Measurements from ENCODE around the gene FBXL4. TPM values are rescaled to one million over a fixed set of nuclear protein-coding genes. Genes with fewer than 3 reads are reported as not detected.

Gene FBXL4
- polyA plus RNA-seq, 3 donors from 2014 or later, result 2.9 to 8.6 (median 4.6) TPM

DNA sequence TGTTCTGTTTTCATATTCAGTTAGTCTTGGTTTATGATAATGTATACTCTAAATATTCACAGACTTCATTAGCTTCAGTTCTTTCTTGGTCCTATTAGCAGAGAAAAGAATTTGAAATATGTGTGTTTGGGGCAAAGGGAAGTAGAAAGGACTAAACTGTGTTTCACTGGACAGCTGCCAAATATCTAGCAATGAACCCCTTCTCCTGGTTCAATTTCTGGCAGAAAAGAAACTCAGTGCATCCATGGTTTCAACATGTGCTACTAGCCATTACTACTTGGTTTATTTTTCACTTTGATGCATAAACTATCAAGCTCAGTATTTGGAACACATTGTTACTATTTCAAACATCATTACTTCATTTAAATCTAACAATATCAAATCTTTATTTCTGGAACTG, 43.6 kb downstream of the FBXL4 start:
- no peak for DNase-seq
- Mint-ChIP-seq H3K4me1 (no peaks in the 10 kb centered on the region), H3K4me3 (no peak overlapping the region), H3K27ac (no peak overlapping the region), H3K9me3 (peaks cover 0 to 1% (median 0%) of the 10 kb centered on the region in 6 donors), H3K36me3 (peaks cover 35 to 56% (median 49%) of the 10 kb centered on the region in 3 donors), H3K27me3 (ENCODE audit: low read depth in 3 of 3) (no peaks in the 10 kb centered on the region)

DNA sequence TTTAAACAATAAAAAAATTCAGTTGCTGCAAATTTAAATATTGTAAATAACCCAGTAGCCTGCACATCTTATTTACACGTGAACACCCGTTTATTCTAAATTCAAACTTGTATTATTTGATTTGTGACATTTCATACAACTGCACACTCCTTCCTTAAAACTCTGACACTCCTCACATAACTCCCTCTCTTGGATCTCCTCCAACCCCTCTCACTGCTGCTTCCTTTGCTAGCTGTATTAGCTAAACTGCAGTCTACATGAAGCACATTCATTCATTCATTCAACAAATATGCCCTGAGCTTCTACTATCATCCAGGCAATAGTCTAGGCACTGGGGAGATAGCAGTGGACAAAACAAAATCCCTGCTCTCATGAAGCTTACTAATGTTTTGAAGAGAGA, 47.0 kb downstream of the FBXL4 start:
- Mint-ChIP-seq H3K27me3 (ENCODE audit: low read depth in 3 of 3) (no peaks in the 10 kb centered on the region), H3K27ac (no peak overlapping the region), H3K9me3 (peaks cover 0 to 3% (median 0%) of the 10 kb centered on the region in 6 donors), H3K4me3 (no peak overlapping the region), H3K4me1 (peaks cover 1 to 6% of the 10 kb centered on the region in 2 donors), H3K36me3 (peaks cover 34 to 54% (median 47%) of the 10 kb centered on the region in 3 donors)
- no peak for DNase-seq

DNA sequence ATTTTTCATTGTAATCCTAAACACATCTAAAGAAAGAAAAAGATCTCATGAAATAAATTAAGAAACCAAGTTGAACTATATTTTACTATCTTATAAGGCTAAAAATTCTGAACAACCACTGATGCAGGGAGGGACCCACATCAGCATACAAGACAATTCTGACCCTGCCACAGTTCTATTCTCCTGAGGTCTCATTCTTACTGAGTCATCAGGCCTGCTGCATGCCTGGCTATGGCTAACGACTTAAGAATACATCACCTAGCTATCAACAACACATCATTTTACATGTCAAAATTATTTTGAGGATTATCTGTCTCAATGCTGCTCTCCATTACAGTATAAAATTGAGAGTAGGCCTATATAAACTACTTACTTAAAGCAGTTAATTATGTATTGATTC, 52.9 kb downstream of the FBXL4 start:
- peaks cover 0 to 3% (median 0%) of the 10 kb centered on the region in 6 donors for H3K9me3 Mint-ChIP-seq
- no peaks in the 10 kb centered on the region for H3K27me3 Mint-ChIP-seq (ENCODE audit: low read depth in 3 of 3)
- peaks cover 1 to 6% of the 10 kb centered on the region in 2 donors for H3K4me1 Mint-ChIP-seq
- peaks cover 24 to 36% (median 28%) of the 10 kb centered on the region in 3 donors for H3K36me3 Mint-ChIP-seq
- no peak overlapping the region for H3K27ac Mint-ChIP-seq
- H3K4me3 Mint-ChIP-seq, result no peak overlapping the region
- DNase-seq, result no peak

DNA sequence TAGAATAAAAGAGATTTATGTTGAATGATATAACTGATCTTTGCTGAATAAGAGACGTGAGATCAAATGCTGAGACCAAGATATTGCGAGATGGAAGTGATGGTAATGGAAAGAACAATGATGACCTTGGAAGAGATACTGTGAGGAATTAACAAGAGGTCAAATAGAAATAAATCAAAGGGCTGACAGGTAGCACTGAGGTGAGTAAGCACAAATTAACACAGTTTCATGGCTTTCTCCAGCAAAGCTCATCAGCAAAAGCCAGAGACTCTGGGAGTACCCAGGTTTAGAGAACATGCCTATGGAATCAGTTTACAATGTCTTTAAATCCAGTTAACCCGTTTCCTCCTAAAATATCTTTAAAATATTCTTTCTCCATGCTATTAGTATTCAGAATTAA, 60.1 kb downstream of the FBXL4 start:
- no peaks in the 10 kb centered on the region for H3K4me1 Mint-ChIP-seq
- DNase-seq, result no peak
- H3K27me3 Mint-ChIP-seq (ENCODE audit: low read depth in 3 of 3), result no peaks in the 10 kb centered on the region
- peaks cover 12 to 30% (median 15%) of the 10 kb centered on the region in 3 donors for H3K36me3 Mint-ChIP-seq
- H3K27ac Mint-ChIP-seq, result no peak overlapping the region
- no peaks in the 10 kb centered on the region for H3K9me3 Mint-ChIP-seq
- H3K4me3 Mint-ChIP-seq, result no peak overlapping the region

DNA sequence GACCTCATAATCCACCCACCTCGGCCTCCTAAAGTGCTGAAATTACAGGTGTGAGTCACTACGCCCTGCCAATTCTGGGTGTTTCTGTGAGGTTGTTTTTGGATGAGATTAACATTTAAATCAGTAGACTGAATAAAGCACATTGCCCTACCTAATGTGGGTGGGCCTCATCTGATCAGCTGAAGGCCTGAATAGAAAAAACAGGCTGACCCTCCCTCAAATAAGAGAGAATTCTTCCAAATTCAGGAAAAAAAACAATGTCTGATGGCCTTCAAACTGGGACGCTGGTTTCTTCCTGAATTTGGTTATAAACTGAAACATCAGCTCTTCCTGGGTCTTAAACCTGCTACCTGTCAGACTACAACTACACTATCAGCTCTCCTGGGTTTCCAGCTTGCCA, 62.4 kb downstream of the FBXL4 start:
- Mint-ChIP-seq H3K36me3 (peaks cover 14 to 25% (median 21%) of the 10 kb centered on the region in 3 donors), H3K27me3 (ENCODE audit: low read depth in 3 of 3) (no peaks in the 10 kb centered on the region), H3K27ac (no peak overlapping the region), H3K4me3 (no peak overlapping the region), H3K9me3 (no peaks in the 10 kb centered on the region), H3K4me1 (peaks cover 0 to 7% of the 10 kb centered on the region in 2 donors)
- no peak for DNase-seq

DNA sequence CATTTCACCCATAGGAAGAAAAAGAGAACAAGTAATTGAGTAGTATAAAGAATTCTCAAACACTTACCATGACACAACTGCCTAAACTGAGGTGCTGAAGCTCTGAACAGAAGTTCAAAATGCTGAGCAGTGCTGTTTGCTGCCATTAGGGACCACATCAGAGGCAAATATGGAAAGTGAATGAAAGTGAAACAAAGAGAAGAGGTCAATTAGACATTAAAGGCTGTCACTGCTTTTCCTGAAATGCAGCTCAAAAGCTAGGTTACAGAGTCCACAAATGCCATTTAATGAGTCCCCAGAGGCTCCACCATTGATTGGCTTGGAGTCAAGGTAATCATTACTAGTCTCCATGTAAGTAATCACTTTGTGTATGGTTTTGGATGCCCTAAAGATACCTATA, 67.3 kb downstream of the FBXL4 start:
- peak overlapping the region in 1 of 6 donors; percentile 64 for H3K27ac Mint-ChIP-seq
- no peak for DNase-seq
- H3K36me3 Mint-ChIP-seq, result peaks cover 16 to 28% (median 20%) of the 10 kb centered on the region in 3 donors

DNA sequence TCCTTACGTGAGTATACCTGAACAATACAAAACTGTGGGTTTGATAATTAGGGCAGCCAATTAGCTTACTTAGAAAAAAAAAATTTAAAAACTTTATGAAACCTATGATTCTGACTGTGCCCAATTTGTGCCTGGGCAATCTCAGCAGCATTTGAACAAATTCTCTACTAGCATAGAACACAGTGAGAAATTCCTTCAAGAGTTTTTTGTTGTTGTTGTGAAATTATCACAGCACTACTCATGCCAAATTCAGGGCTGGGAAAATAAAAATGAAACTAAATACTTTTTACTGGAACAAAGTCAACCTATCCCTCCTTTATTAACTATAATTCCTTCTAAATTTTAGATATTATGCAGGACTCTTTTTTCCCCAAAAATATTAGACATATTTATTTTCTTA, 70.5 kb downstream of the FBXL4 start:
- H3K27ac Mint-ChIP-seq, result no peak overlapping the region
- peaks cover 16 to 27% (median 21%) of the 10 kb centered on the region in 3 donors for H3K36me3 Mint-ChIP-seq
- H3K4me1 Mint-ChIP-seq, result peaks cover 0 to 9% of the 10 kb centered on the region in 2 donors
- DNase-seq, result no peak
- no peaks in the 10 kb centered on the region for H3K27me3 Mint-ChIP-seq (ENCODE audit: low read depth in 3 of 3)
- no peaks in the 10 kb centered on the region for H3K9me3 Mint-ChIP-seq
- H3K4me3 Mint-ChIP-seq, result no peak overlapping the region

More for the DNA sequence above, 67.3 kb downstream of the FBXL4 start:
- H3K9me3 Mint-ChIP-seq, result no peaks in the 10 kb centered on the region
- no peaks in the 10 kb centered on the region for H3K27me3 Mint-ChIP-seq (ENCODE audit: low read depth in 3 of 3)
- peaks cover 0 to 9% of the 10 kb centered on the region in 2 donors for H3K4me1 Mint-ChIP-seq
- no peak overlapping the region for H3K4me3 Mint-ChIP-seq

DNA sequence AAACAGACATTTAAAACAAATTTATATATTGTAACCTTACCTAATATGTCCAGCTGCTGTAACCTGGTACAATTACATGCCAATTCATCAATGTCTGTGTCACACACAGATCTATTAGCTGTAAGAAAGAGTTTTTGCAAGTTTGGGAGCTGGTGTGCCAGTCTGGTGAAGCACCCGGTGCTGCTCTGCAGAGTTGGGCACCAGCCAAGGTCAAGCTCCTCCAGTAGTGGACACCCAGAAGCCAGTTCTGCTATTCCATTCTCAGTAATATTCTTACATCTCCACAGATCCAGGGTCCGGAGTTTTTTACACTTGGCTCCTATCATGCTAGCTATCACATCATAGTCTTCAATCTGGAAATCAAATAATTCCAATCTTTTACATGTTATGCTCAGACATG, 72.4 kb downstream of the FBXL4 start:
- H3K4me3 Mint-ChIP-seq, result no peak overlapping the region
- no peaks in the 10 kb centered on the region for H3K9me3 Mint-ChIP-seq
- peaks cover 0 to 3% of the 10 kb centered on the region in 2 donors for H3K4me1 Mint-ChIP-seq
- H3K27ac Mint-ChIP-seq, result no peak overlapping the region
- H3K27me3 Mint-ChIP-seq (ENCODE audit: low read depth in 3 of 3), result no peaks in the 10 kb centered on the region
- H3K36me3 Mint-ChIP-seq, result peaks cover 20 to 34% (median 22%) of the 10 kb centered on the region in 3 donors
- DNase-seq, result no peak

DNA sequence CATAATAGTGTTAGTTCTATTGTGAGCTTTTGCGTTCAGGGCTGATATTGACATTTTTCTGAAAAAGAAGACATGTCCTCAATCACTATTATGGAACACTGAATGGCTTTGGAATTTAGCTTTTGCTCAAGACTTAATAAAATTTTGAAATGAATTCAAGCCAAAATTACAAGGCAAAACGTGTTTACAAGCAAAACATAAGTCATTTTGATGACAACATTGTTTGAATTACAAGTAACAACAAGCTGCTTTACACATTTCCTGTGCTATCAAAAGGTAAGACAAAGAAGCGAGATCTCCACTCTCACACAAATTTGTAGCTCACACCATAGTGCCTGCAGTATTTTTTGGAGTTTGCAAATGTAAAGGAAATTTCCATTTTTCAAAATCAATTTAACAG, 75.9 kb downstream of the FBXL4 start:
- Mint-ChIP-seq H3K36me3 (peaks cover 13 to 25% (median 25%) of the 10 kb centered on the region in 3 donors), H3K4me1 (no peaks in the 10 kb centered on the region)

DNA sequence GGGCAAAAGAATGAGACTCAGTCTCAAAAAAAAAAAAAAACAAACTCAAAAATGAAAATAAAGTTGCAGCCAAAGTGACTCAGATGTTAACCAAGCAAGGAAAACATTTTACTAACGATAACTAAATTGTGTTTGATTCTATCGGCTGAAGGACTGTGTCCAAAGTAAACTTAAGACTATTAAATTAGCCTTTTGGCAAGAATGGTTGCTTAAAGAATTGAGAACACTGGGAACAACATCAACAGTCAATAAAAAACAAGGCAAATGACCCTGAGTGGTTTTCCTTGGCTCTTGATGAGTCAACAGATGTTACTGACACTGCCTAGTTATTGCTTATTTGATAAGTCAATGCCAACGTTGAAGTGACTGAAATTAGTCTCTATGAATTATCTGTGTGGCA, 76.7 kb downstream of the FBXL4 start:
- peaks cover 12 to 29% (median 23%) of the 10 kb centered on the region in 3 donors for H3K36me3 Mint-ChIP-seq
- H3K27ac Mint-ChIP-seq, result no peak overlapping the region
- no peak overlapping the region for H3K4me3 Mint-ChIP-seq
- H3K4me1 Mint-ChIP-seq, result no peaks in the 10 kb centered on the region
- no peak for DNase-seq
- H3K27me3 Mint-ChIP-seq (ENCODE audit: low read depth in 3 of 3), result no peaks in the 10 kb centered on the region
- peaks cover 0 to 4% (median 0%) of the 10 kb centered on the region in 6 donors for H3K9me3 Mint-ChIP-seq

More for the DNA sequence above, 75.9 kb downstream of the FBXL4 start:
- no peak for DNase-seq
- Mint-ChIP-seq H3K27me3 (ENCODE audit: low read depth in 3 of 3) (no peaks in the 10 kb centered on the region), H3K9me3 (no peaks in the 10 kb centered on the region), H3K27ac (no peak overlapping the region), H3K4me3 (no peak overlapping the region)

DNA sequence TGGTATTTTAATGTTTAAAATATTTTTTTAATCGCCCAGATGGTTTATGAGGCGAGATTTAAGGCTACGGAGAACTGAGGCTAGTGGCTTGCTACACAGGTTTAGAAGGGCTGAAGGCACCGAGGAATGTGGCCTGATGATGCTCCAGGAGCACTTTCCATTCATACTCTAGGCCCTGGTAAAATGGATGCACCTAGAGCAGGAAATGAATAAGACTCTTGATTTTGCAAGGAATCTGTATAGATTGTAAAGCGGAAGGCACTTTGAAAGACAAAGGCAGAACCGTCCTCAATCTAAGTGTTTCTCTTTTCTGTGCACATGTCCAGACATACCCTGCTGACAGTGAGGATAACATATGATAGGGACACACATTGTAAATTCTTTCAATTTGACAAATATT, 83.2 kb downstream of the FBXL4 start:
- peaks cover 0 to 5% (median 0%) of the 10 kb centered on the region in 6 donors for H3K9me3 Mint-ChIP-seq
- H3K4me1 Mint-ChIP-seq, result no peaks in the 10 kb centered on the region
- H3K4me3 Mint-ChIP-seq, result no peak overlapping the region
- DNase-seq, result no peak
- no peak overlapping the region for H3K27ac Mint-ChIP-seq
- H3K27me3 Mint-ChIP-seq (ENCODE audit: low read depth in 3 of 3), result no peaks in the 10 kb centered on the region
- peaks cover 6 to 17% (median 13%) of the 10 kb centered on the region in 3 donors for H3K36me3 Mint-ChIP-seq

DNA sequence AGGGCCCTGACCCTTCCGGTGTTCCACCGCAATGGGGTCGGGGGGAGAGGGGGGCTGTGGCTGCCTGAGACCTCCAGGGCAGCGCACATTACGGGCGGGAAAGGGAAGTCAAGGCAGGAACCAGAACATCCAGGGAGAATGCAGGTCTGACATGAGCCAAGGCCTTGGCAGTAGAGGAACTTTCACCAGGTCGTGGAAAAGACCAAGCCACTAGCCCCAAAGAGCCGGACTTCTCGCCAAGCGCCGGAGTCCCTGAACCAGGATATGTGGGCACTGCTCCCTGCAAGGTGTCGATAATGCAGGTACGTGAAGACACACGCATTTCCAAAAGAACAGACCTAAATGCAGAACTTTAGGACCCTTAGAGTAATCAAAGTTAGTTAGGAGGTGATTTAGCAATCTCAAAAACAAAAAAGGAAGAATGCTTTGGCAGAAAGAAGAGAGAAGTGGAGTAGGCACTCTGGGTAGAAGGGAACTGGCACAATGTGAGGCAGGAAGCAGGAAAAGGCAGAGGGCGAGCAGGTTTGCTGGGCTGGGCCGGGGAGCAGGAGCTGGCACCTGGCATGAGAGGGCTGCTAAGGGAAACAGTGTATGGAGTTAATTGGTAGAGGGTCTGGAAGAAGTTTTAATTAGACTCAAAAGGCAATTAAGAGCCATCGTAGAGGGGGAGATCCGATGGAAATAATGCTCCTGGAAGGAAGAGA, 99.1 kb downstream of the FBXL4 start:
- H3K36me3 Mint-ChIP-seq, result peaks cover 0 to 5% (median 0%) of the 10 kb centered on the region in 3 donors
- peaks cover 18 to 20% of the 10 kb centered on the region in 2 donors for H3K4me1 Mint-ChIP-seq
- no peak overlapping the region for H3K4me3 Mint-ChIP-seq
- DNase-seq, result no peak
- no peak overlapping the region for H3K27ac Mint-ChIP-seq
- peaks cover 0 to 12% (median 0%) of the 10 kb centered on the region in 6 donors for H3K9me3 Mint-ChIP-seq
- H3K27me3 Mint-ChIP-seq (ENCODE audit: low read depth in 3 of 3), result peaks cover 30 to 56% (median 31%) of the 10 kb centered on the region in 3 donors

DNA sequence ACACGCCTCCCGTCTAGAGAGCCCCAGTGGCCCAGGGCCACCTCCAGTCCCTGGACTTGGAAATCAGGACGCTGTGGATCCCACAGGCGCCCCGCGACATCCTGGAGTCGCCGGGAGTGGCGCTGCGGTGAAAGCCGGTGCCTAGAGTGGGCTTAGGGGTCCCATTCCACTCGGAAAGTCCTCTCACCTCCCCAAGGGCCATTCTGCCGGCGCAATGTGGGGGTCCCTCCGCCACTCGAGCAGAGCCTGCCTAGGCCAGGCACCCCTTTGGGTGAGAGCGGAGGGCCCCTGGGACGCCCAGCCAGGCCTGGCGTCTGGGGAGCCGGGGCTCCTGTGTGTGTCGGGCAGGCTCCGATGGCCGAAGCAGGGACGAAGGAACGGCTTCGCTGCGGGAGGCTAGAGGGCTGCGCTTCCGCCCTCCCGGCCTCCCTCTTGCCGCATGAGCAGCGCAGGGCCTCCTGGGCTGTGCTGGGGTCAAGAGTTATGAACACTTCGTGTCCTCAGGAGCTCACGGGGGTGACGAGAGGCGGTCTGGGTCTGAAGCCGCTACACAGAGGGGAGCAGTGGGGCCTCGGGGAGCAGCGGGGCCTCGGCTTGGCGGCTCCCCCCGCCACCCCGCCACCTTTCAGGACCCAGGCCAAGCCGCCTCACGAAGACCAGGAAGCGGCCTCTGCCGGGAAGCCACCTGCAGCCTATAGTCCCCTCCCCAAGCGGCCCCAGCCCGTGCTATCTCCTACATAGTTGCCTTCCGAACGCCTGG, 99.8 kb downstream of the FBXL4 start:
- Mint-ChIP-seq H3K27me3 (ENCODE audit: low read depth in 3 of 3) (peaks cover 32 to 60% (median 32%) of the 10 kb centered on the region in 3 donors), H3K36me3 (peaks cover 0 to 5% (median 0%) of the 10 kb centered on the region in 3 donors), H3K9me3 (peaks cover 0 to 12% (median 0%) of the 10 kb centered on the region in 6 donors), H3K4me1 (peaks cover 18 to 20% of the 10 kb centered on the region in 2 donors), H3K27ac (no peak overlapping the region), H3K4me3 (no peak overlapping the region)
- no peak for DNase-seq

DNA sequence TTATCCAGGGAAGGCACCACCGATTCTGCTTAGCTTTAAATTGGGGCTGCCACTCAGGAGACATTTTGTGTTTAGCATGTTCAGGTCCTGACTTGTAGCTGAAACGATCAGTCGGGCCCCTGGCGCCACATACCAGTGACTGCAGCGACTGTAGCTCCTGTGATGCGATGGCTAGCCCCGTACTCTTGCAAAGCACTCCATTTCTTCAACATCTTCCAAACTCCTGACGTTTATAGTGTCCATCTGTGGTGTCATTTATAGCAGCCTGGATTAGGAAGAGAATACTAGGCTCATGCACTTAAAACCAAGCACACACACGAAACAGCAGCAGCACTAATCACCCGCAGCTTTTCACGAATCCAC, 100.3 kb downstream of the FBXL4 start:
- no peak for DNase-seq
- peaks cover 0 to 5% (median 0%) of the 10 kb centered on the region in 3 donors for H3K36me3 Mint-ChIP-seq
- H3K4me3 Mint-ChIP-seq, result peak overlapping the region in 1 of 5 donors; percentile 15
- peaks cover 32 to 63% (median 35%) of the 10 kb centered on the region in 3 donors for H3K27me3 Mint-ChIP-seq (ENCODE audit: low read depth in 3 of 3)
- H3K9me3 Mint-ChIP-seq, result peaks cover 0 to 12% (median 0%) of the 10 kb centered on the region in 6 donors
- peaks cover 18 to 20% of the 10 kb centered on the region in 2 donors for H3K4me1 Mint-ChIP-seq
- H3K27ac Mint-ChIP-seq, result no peak overlapping the region

Data from immature natural killer cell (primary cell).